Measurements from ENCODE around the gene FRA10AC1.

DNA sequence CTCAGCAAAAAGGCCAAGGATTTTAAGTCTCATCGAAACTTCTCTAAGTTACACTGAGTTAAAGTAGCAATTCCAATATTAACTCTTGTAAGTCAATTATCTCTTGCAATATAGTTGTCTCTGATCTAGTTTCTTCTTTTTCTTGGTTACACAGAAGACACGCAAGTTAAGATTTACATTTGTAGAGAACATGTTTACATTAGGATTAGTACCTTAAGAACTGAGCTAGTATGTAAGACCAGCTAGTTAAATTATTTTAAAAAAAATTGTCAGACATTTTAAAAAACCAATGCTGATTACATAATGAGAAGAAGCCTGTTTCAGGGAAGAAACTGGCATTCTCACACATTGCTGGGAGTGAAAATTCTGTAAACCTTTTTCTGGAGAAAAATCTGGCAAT, 31.4 kb downstream of the FRA10AC1 start:
- TF ChIP-seq, protein P1, sequence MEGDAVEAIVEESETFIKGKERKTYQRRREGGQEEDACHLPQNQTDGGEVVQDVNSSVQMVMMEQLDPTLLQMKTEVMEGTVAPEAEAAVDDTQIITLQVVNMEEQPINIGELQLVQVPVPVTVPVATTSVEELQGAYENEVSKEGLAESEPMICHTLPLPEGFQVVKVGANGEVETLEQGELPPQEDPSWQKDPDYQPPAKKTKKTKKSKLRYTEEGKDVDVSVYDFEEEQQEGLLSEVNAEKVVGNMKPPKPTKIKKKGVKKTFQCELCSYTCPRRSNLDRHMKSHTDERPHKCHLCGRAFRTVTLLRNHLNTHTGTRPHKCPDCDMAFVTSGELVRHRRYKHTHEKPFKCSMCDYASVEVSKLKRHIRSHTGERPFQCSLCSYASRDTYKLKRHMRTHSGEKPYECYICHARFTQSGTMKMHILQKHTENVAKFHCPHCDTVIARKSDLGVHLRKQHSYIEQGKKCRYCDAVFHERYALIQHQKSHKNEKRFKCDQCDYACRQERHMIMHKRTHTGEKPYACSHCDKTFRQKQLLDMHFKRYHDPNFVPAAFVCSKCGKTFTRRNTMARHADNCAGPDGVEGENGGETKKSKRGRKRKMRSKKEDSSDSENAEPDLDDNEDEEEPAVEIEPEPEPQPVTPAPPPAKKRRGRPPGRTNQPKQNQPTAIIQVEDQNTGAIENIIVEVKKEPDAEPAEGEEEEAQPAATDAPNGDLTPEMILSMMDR (IDR thresholded peaks at IDR 0.05): no peak
- TF ChIP-seq POLR2A (IDR thresholded peaks at IDR 0.05): no peak

All from Peyer's patch (tissue), 4 donors.